Activated B cell treated with CpG ODN at 0.5 μM for 24 hours (primary cell): ENCODE results near the gene CASKIN1. TPM values are rescaled to one million over a fixed set of nuclear protein-coding genes. Genes with fewer than 3 reads are reported as not detected.
A peak's percentile ranks its signal among the peaks of the same experiment; 100 is the strongest.

Source experiments
- ATAC-seq: fragments of 200-7000 bp; cut with Tn5 transposase; one replicate; pipeline ENCODE4 v1.10.0; 2021; ENCODE audit warnings: low read depth, mild to moderate bottlenecking, moderate library complexity
- CTCF ChIA-PET: fragments of 350-600 bp; sonication (Branson Sonifier 250); formaldehyde crosslinking; loops from one replicate; lab custom pipeline; 2021; ENCODE audit warnings: antibody characterized with exemption; lab: Charles Lee
- POLR2A ChIA-PET: fragments of 350-600 bp; sonication (Branson Sonifier 250); formaldehyde crosslinking; loops from one replicate; lab custom pipeline; 2021; ENCODE audit warnings: antibody characterized with exemption; lab: Charles Lee
- DNase-seq: peaks from one replicate; pipeline ENCODE4 v3.0.0; 2022
- H3K27ac Mint-ChIP-seq: one replicate; pipeline ENCODE4 v1.8.0; 2020; ENCODE audit warnings: mixed read lengths
- H3K27me3 Mint-ChIP-seq: one replicate; pipeline ENCODE4 v1.8.0; 2021; ENCODE audit warnings: mixed read lengths
- H3K36me3 Mint-ChIP-seq: one replicate; pipeline ENCODE4 v1.8.0; 2021; ENCODE audit warnings: low read depth, mixed read lengths
- H3K4me1 Mint-ChIP-seq: one replicate; pipeline ENCODE4 v1.8.0; 2021; ENCODE audit warnings: mixed read lengths
- H3K4me3 Mint-ChIP-seq: one replicate; pipeline ENCODE4 v1.8.0; 2020; ENCODE audit warnings: mild to moderate bottlenecking, mixed read lengths
- H3K9me3 Mint-ChIP-seq: one replicate; pipeline ENCODE4 v1.8.0; 2020; ENCODE audit warnings: mixed read lengths
- intact Hi-C: fragments of 100-400 bp; cut with micrococcal nuclease; formaldehyde crosslinking; loops from one replicate; pipeline ENCODE4 v1.15.1; 2024
- total RNA-seq: library from RNA; stranded (reverse); gene quantifications from 2 replicates; pipeline ENCODE4 v1.2.3, GENCODE V29; 2022
- TF ChIP-seq, protein P1 (sequence below): fragments of 200-600 bp; IDR thresholded peaks from one replicate; pipeline ENCODE4 v1.8.0; 2022; ENCODE audit warnings: antibody characterized with exemption, mild to moderate bottlenecking

CASKIN1 gene
- not detected in 2 replicates for total RNA-seq

GRCh38 chr16:2196162-2196980 is at the start of gene CASKIN1:
CASKIN1 (minus strand) TSS chr16:2196605; CDS start chr16:2196432, 173 bp downstream.
- Mint-ChIP-seq H3K27me3 (peaks cover 21% of the 10 kb centered on the region), H3K4me1 (peaks cover 8% of the 10 kb centered on the region)

DNA sequence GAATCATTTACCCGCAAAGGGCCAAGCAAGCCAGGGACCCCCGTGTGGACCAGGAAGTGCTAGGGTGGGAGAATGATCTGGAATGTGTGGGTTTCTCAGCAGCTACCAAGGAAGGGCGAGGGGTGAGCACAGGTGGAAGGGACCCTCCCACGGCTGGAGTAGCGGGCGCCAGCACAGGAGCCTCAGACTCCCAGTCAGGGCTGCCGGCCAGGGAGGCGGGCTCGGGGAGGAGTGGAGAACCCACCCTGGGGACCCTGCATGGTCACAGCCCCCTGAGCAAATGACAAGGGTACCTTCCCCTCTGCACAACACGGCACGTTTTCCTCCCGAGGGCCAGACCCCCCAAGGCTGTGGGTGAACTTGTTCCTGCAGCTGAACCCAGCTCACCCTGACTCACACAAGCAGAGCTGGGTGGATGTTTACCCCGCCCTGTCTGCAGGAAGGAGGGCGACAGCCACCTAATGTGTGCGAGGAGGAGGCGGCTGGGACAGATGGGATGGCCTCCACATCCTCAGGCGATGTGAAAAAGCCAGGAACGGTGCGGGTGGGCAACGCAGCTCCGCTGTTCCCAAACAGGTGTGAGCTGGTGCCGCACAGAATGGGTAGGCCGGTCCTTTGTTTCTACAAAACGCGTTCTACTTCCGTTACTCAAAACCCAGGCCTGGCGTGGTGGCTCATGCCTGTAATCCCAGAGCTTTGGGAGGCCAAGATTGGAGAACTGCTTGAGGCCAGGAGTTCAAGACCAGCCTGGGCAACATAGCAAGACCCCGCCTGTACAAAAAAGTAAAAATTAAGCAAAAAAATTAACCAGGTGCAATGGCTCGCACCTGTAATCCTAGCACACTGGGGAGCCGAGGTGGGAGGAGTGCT is 48.8 kb upstream of the CASKIN1 start:
- POLR2A ChIA-PET = no interaction called here
- Mint-ChIP-seq H3K36me3 (peaks cover 36% of the 10 kb centered on the region), H3K4me3 (no peak overlapping the region), H3K4me1 (peaks cover 3% of the 10 kb centered on the region), H3K9me3 (no peaks in the 10 kb centered on the region), H3K27ac (no peak overlapping the region), H3K27me3 (no peaks in the 10 kb centered on the region)
- CTCF ChIA-PET = no interaction called here
- ATAC-seq (no peak), DNase-seq (no peak)
- intact Hi-C loops = no loop called here
- TF ChIP-seq, protein P1, sequence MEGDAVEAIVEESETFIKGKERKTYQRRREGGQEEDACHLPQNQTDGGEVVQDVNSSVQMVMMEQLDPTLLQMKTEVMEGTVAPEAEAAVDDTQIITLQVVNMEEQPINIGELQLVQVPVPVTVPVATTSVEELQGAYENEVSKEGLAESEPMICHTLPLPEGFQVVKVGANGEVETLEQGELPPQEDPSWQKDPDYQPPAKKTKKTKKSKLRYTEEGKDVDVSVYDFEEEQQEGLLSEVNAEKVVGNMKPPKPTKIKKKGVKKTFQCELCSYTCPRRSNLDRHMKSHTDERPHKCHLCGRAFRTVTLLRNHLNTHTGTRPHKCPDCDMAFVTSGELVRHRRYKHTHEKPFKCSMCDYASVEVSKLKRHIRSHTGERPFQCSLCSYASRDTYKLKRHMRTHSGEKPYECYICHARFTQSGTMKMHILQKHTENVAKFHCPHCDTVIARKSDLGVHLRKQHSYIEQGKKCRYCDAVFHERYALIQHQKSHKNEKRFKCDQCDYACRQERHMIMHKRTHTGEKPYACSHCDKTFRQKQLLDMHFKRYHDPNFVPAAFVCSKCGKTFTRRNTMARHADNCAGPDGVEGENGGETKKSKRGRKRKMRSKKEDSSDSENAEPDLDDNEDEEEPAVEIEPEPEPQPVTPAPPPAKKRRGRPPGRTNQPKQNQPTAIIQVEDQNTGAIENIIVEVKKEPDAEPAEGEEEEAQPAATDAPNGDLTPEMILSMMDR = no peak

More at GRCh38 chr16:2196162-2196980, at the start of gene CASKIN1:
- intact Hi-C loops = no loop called here
- H3K9me3 Mint-ChIP-seq = no peaks in the 10 kb centered on the region
- H3K4me3 Mint-ChIP-seq = peak within 1 kb of the TSS; percentile 60
- TF ChIP-seq, protein P1 = no peak
- peak; percentile 51 for ATAC-seq
- no peak for DNase-seq
- CTCF ChIA-PET = interaction anchor here (1.0 to 1.8 kb wide), 3 partner anchors 8 to 291 kb away, joined by 3 to 13 read pairs (median 3); no protein-coding TSS in a partner anchor
- H3K36me3 Mint-ChIP-seq = no peaks in the 10 kb centered on the region
- POLR2A ChIA-PET = interaction anchor here (1.5 to 5.3 kb wide), 3 partner anchors 41 to 232 kb away, joined by 4 to 26 read pairs (median 17); partner anchors contain the start of genes ECI1, RPS2 and TRAF7
- H3K27ac Mint-ChIP-seq = no peak within 1 kb of the TSS

GRCh38 chr16:2244301-2244700 is 47.9 kb upstream of the CASKIN1 start:
- H3K4me3 Mint-ChIP-seq = no peak overlapping the region
- TF ChIP-seq, protein P1 = no peak
- ATAC-seq (no peak), DNase-seq (no peak)
- peaks cover 42% of the 10 kb centered on the region for H3K36me3 Mint-ChIP-seq
- H3K27ac Mint-ChIP-seq = no peak overlapping the region
- CTCF ChIA-PET = no interaction called here
- no peaks in the 10 kb centered on the region for H3K27me3 Mint-ChIP-seq
- no peaks in the 10 kb centered on the region for H3K4me1 Mint-ChIP-seq
- H3K9me3 Mint-ChIP-seq = no peaks in the 10 kb centered on the region
- intact Hi-C loops = no loop called here
- POLR2A ChIA-PET = no interaction called here

DNA sequence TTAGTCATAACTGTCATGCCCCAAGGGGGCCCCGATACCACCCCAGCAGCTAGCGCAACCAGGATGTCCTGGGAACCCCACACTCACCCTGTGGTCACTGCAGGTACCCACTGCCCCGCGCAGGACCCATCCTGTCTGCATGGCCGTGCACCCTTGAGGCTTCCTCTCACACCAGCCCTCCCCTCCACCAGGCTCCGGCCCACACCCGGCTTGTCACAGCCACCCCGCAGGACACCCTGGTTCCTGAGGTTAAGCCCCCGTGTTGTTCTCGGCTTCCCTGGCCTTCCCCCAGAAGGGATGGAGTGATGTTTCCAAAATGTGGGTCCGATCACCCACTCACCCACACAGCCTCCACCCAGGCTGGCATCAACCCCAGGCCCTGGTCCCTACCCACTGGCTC is 47.4 kb upstream of the CASKIN1 start:
- H3K27ac Mint-ChIP-seq = no peak overlapping the region
- no peak for DNase-seq
- H3K36me3 Mint-ChIP-seq = peaks cover 42% of the 10 kb centered on the region
- CTCF ChIA-PET = no interaction called here
- H3K9me3 Mint-ChIP-seq = no peaks in the 10 kb centered on the region
- H3K27me3 Mint-ChIP-seq = no peaks in the 10 kb centered on the region
- TF ChIP-seq, protein P1 = no peak
- POLR2A ChIA-PET = no interaction called here
- H3K4me1 Mint-ChIP-seq = no peaks in the 10 kb centered on the region
- intact Hi-C loops = no loop called here
- H3K4me3 Mint-ChIP-seq = no peak overlapping the region
- ATAC-seq = no peak

- CTCF ChIA-PET = no interaction called here
- intact Hi-C loops = no loop called here
- Mint-ChIP-seq H3K9me3 (no peaks in the 10 kb centered on the region), H3K36me3 (peaks cover 42% of the 10 kb centered on the region), H3K4me3 (no peak overlapping the region), H3K4me1 (no peaks in the 10 kb centered on the region), H3K27me3 (no peaks in the 10 kb centered on the region), H3K27ac (no peak overlapping the region)
- TF ChIP-seq, protein P1 = no peak
- DNase-seq = no peak
- no peak for ATAC-seq
- POLR2A ChIA-PET = no interaction called here
These were observed 46.7 kb upstream of the CASKIN1 start for GRCh38 chr16:2243031-2243528.
